MCF 10A (cell line): Measurements from ENCODE around the gene PRPF18. TPM values are rescaled to one million over a fixed set of nuclear protein-coding genes. Genes with fewer than 3 reads are reported as not detected.

ENCODE experiments used
- BruUV-seq: library from RNA; stranded (reverse); fragments of 400-500 nt; replicated peaks from 2 replicates; lab custom pipeline; 2021; lab: Mats Ljungman, UMichigan
- CTCF ChIA-PET: fragments of 300-600 bp; sonication (Branson Sonifier 250); formaldehyde crosslinking; extraction: SDS; loops from one replicate; lab custom pipeline; 2021; ENCODE audit warnings: antibody characterized with exemption, inconsistent platforms; lab: Yijun Ruan, JAX
- POLR2A ChIA-PET: fragments of 300-600, 350-650 bp; sonication (Branson Sonifier 250); formaldehyde crosslinking; extraction: SDS; loops from one replicate; lab custom pipeline; 2020; ENCODE audit warnings: antibody characterized with exemption, inconsistent platforms; lab: Yijun Ruan, JAX
- DNase-seq: peaks from one replicate; pipeline ENCODE4 v3.0.0-alpha.2; 2018; ENCODE audit not compliant: unreplicated experiment
- H3K27ac Mint-ChIP-seq: one replicate; pipeline ENCODE4 v1.8.0; 2022; ENCODE audit warnings: mild to moderate bottlenecking, low read depth, mixed read lengths; ENCODE audit not compliant: unreplicated experiment
- H3K27me3 Mint-ChIP-seq: one replicate; pipeline ENCODE4 v1.8.0; 2022; ENCODE audit warnings: mixed read lengths; ENCODE audit not compliant: insufficient read depth, unreplicated experiment
- H3K36me3 Mint-ChIP-seq: one replicate; pipeline ENCODE4 v1.8.0; 2022; ENCODE audit warnings: mild to moderate bottlenecking, moderate library complexity, mixed read lengths; ENCODE audit not compliant: insufficient read depth, unreplicated experiment
- H3K4me1 Mint-ChIP-seq: one replicate; pipeline ENCODE4 v1.8.0; 2022; ENCODE audit warnings: mixed read lengths; ENCODE audit not compliant: insufficient read depth, unreplicated experiment
- H3K4me3 Mint-ChIP-seq: one replicate; pipeline ENCODE4 v1.8.0; 2022; ENCODE audit warnings: mild to moderate bottlenecking, moderate library complexity, mixed read lengths; ENCODE audit not compliant: unreplicated experiment
- H3K9me3 Mint-ChIP-seq: one replicate; pipeline ENCODE4 v1.8.0; 2022; ENCODE audit warnings: mixed read lengths; ENCODE audit not compliant: unreplicated experiment
- intact Hi-C: fragments of 100-400 bp; cut with micrococcal nuclease; formaldehyde crosslinking; loops from 2 replicates; pipeline ENCODE4 v1.14.1; 2022
- total RNA-seq: library from RNA; stranded (reverse); gene quantifications from 2 replicates; pipeline ENCODE4 v1.2.3, GENCODE V29; 2022
- TF ChIP-seq, protein P1 (sequence below): fragments of 200-600 bp; IDR thresholded peaks from one replicate; pipeline ENCODE4 v1.8.0; 2022; ENCODE audit warnings: antibody characterized with exemption, mild to moderate bottlenecking; ENCODE audit not compliant: unreplicated experiment

The PRPF18 gene
- total RNA-seq, 1 experiment from 2014 or later: 27.8 TPM

DNA sequence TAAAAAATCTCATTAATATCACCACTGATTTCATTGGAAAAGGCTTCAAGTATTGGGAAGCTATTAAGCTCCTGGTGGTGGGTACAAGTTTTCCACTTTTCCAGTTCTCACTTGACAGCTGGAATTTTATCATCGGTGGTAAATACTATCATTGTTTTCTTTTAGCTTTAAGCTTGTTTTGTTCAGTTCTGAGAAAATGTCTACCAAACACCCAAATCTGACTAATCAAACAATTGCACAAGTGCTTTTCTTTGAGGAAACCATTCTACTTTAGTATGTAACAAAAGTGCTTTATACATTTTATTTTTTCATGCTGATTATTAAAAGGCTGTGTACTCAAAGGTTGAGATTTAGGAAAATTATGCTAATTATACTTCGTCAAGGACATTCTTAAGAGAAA lies 7.9 kb downstream of the PRPF18 start:
- H3K4me3 Mint-ChIP-seq: no peak overlapping the region
- H3K9me3 Mint-ChIP-seq: no peaks in the 10 kb centered on the region
- H3K36me3 Mint-ChIP-seq: peaks cover 44% of the 10 kb centered on the region
- H3K27ac Mint-ChIP-seq: no peak overlapping the region
- TF ChIP-seq, protein P1, sequence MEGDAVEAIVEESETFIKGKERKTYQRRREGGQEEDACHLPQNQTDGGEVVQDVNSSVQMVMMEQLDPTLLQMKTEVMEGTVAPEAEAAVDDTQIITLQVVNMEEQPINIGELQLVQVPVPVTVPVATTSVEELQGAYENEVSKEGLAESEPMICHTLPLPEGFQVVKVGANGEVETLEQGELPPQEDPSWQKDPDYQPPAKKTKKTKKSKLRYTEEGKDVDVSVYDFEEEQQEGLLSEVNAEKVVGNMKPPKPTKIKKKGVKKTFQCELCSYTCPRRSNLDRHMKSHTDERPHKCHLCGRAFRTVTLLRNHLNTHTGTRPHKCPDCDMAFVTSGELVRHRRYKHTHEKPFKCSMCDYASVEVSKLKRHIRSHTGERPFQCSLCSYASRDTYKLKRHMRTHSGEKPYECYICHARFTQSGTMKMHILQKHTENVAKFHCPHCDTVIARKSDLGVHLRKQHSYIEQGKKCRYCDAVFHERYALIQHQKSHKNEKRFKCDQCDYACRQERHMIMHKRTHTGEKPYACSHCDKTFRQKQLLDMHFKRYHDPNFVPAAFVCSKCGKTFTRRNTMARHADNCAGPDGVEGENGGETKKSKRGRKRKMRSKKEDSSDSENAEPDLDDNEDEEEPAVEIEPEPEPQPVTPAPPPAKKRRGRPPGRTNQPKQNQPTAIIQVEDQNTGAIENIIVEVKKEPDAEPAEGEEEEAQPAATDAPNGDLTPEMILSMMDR: no peak
- BruUV-seq: no TSS peak
- ChIA-PET CTCF (interaction anchor here (1.0 kb wide), 1 partner anchor 13 kb away, joined by 3 read pairs; no protein-coding TSS in a partner anchor), POLR2A (no interaction called here)
- DNase-seq: no peak
- intact Hi-C loops: no loop called here
- no peaks in the 10 kb centered on the region for H3K27me3 Mint-ChIP-seq
- peaks cover 14% of the 10 kb centered on the region for H3K4me1 Mint-ChIP-seq

DNA sequence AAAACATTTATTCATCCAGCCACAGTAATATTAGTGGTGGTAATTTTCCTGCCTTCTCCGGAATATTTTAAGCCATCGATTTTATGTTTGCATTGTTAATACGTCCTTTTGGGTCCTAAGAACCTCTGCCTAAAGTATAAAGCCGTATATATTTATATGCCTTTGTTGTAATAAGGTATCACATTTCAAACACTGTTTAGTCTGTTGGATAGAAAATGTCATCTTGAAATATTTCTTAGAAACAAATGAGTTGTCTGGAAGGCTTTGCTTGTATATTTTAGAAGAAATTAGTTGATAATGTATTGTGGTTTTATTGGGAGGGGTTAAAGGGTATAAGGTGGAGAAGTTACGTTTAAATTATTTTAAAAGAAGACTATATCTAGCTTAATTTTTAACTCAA lies 11.1 kb downstream of the PRPF18 start:
- H3K4me3 Mint-ChIP-seq: no peak overlapping the region
- H3K27ac Mint-ChIP-seq: peak overlapping the region; percentile 50
- TF ChIP-seq, protein P1: no peak
- H3K9me3 Mint-ChIP-seq: no peaks in the 10 kb centered on the region
- peaks cover 10% of the 10 kb centered on the region for H3K4me1 Mint-ChIP-seq
- ChIA-PET CTCF (interaction anchor here (0.7 kb wide), 1 partner anchor 226 kb away, joined by 3 read pairs; no protein-coding TSS in a partner anchor), POLR2A (no interaction called here)
- no peak for DNase-seq
- BruUV-seq: no TSS peak
- H3K27me3 Mint-ChIP-seq: no peaks in the 10 kb centered on the region
- H3K36me3 Mint-ChIP-seq: peaks cover 56% of the 10 kb centered on the region
- intact Hi-C loops: no loop called here

DNA sequence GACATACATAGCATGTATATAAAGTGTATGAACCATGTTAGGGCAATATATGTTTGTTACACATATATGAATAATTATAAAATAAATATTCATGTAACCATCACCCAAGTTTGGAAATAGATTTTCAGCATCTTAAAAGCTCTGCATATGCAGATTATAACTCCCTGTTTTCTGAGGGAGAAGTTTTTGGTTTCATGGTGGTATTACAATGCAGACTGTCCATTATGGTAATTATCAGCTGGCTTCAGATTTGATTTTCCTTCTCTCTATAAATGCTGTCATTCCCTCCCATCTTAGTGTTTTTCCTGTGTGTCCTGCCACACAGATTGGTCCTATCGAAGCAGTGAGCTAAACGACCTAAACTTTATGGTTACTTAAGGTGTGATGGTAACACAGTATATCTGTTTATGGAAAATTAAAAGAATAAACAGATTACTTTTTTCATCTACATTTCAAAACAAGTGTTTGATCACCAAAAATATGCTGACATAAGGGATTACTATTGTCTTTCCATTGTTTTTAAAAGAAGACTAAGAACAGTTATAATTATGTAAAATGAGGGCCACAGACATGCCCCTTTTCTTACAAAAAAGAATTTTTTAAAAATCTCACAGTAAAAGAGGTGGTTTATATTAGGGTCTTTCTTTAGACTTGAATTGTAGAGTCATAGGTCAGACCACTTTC lies 17.7 kb downstream of the PRPF18 start:
- Mint-ChIP-seq H3K27ac (no peak overlapping the region), H3K4me1 (no peaks in the 10 kb centered on the region), H3K4me3 (no peak overlapping the region), H3K9me3 (no peaks in the 10 kb centered on the region), H3K27me3 (no peaks in the 10 kb centered on the region), H3K36me3 (peaks cover 76% of the 10 kb centered on the region)
- no TSS peak for BruUV-seq
- ChIA-PET CTCF (interaction anchor here (1.0 to 1.8 kb wide), 5 partner anchors 8 to 173 kb away, joined by 3 to 9 read pairs (median 3); partner anchors contain the start of gene PRPF18), POLR2A (interaction anchor here (0.7 to 1.5 kb wide), 2 partner anchors 13 to 18 kb away, joined by 3 read pairs; partner anchors contain the start of gene PRPF18)
- DNase-seq: no peak
- intact Hi-C loops: no loop called here
- TF ChIP-seq, protein P1: no peak

DNA sequence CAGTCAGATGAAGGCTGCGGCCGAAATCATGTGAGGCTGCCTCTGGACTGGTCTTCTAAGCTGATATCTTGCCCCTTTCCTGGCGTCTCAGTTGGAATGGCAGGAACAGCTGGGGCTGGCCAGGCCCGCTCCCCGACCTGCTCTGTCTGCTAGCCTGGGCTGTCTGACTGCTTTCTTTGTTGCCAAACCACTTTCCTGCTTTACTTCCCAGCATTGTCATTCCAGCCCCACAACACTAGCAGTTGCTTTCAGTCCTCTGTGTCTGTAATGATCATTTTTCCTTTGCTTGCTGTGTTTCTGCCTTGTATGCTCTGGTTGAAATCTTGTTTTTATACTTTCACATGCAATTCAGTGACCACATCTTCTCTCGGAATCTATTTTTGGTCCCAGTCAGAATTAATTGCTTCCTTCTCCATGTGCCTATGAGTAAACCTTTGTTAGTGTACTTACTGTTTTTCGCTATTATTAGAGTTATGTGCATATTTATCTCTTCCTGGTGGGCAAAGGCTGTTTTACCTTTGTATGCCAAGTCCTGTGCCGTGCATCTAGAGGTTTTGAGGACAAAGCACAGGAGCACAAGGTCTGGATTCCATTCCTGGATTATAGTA lies 21.6 kb downstream of the PRPF18 start:
- no peak overlapping the region for H3K27ac Mint-ChIP-seq
- H3K9me3 Mint-ChIP-seq: no peaks in the 10 kb centered on the region
- H3K27me3 Mint-ChIP-seq: no peaks in the 10 kb centered on the region
- BruUV-seq: no TSS peak
- intact Hi-C loops: no loop called here
- H3K4me3 Mint-ChIP-seq: no peak overlapping the region
- CTCF ChIA-PET: interaction anchor here (1.0 kb wide), 1 partner anchor 13 kb away, joined by 3 read pairs; no protein-coding TSS in a partner anchor
- peaks cover 76% of the 10 kb centered on the region for H3K36me3 Mint-ChIP-seq
- POLR2A ChIA-PET: interaction anchor here (1.3 kb wide), 1 partner anchor 22 kb away, joined by 4 read pairs; the partner anchor contains the start of gene PRPF18
- H3K4me1 Mint-ChIP-seq: no peaks in the 10 kb centered on the region
- no peak for DNase-seq
- TF ChIP-seq, protein P1: no peak
